ENCODE data around the gene GBA2.

- no peak for TF ChIP-seq POLR2AphosphoS5 (IDR thresholded peaks at IDR 0.05)
- no peak for TF ChIP-seq CTCF (IDR thresholded peaks at IDR 0.05)
- TF ChIP-seq POLR2A (IDR thresholded peaks at IDR 0.05) = no peak
Observed at GRCh38 chr9:35703906-35704672, 44.9 kb downstream of the GBA2 start.

Data from prostate gland (tissue), 2 donors.